ENCODE measurements around the gene BRCC3. TPM values are rescaled to one million over a fixed set of nuclear protein-coding genes. Genes with fewer than 3 reads are reported as not detected.

Gene BRCC3
- total RNA-seq, 2 experiments from 2014 or later: 41.2 to 41.7 TPM

GRCh38 chrX:155052738-155053498 is 18.4 kb upstream of the BRCC3 start:
- peaks cover 36% of the 10 kb centered on the region for H3K4me1 Mint-ChIP-seq
- H3K9me3 Mint-ChIP-seq: no peaks in the 10 kb centered on the region
- H3K4me3 Mint-ChIP-seq: no peak overlapping the region
- H3K27me3 Mint-ChIP-seq: no peaks in the 10 kb centered on the region
- peaks cover 24% of the 10 kb centered on the region for H3K36me3 Mint-ChIP-seq
- DNase-seq: no peak
- H3K27ac Mint-ChIP-seq: no peak overlapping the region

GRCh38 chrX:155053656-155054055 is 17.7 kb upstream of the BRCC3 start:
- H3K36me3 Mint-ChIP-seq: peaks cover 21% of the 10 kb centered on the region
- H3K9me3 Mint-ChIP-seq: no peaks in the 10 kb centered on the region
- peak overlapping the region; percentile 36 for H3K27ac Mint-ChIP-seq
- H3K27me3 Mint-ChIP-seq: no peaks in the 10 kb centered on the region
- no peak overlapping the region for H3K4me3 Mint-ChIP-seq
- H3K4me1 Mint-ChIP-seq: peaks cover 34% of the 10 kb centered on the region
- no peak for DNase-seq

GRCh38 chrX:155054255-155054654 is 17.1 kb upstream of the BRCC3 start:
- DNase-seq: no peak
- H3K36me3 Mint-ChIP-seq: peaks cover 18% of the 10 kb centered on the region
- H3K9me3 Mint-ChIP-seq: no peaks in the 10 kb centered on the region
- H3K4me1 Mint-ChIP-seq: peaks cover 29% of the 10 kb centered on the region
- H3K27ac Mint-ChIP-seq: no peak overlapping the region
- no peaks in the 10 kb centered on the region for H3K27me3 Mint-ChIP-seq
- no peak overlapping the region for H3K4me3 Mint-ChIP-seq

- peaks cover 14% of the 10 kb centered on the region for H3K36me3 Mint-ChIP-seq
- H3K9me3 Mint-ChIP-seq: no peaks in the 10 kb centered on the region
- no peak overlapping the region for H3K4me3 Mint-ChIP-seq
- no peak overlapping the region for H3K27ac Mint-ChIP-seq
- peaks cover 19% of the 10 kb centered on the region for H3K4me1 Mint-ChIP-seq
- no peaks in the 10 kb centered on the region for H3K27me3 Mint-ChIP-seq
- DNase-seq: no peak
Observed at GRCh38 chrX:155055494-155055893, 15.8 kb upstream of the BRCC3 start.

- H3K36me3 Mint-ChIP-seq: peaks cover 12% of the 10 kb centered on the region
- H3K27me3 Mint-ChIP-seq: no peaks in the 10 kb centered on the region
- peak overlapping the region; percentile 15 for H3K27ac Mint-ChIP-seq
- no peak overlapping the region for H3K4me3 Mint-ChIP-seq
- no peaks in the 10 kb centered on the region for H3K9me3 Mint-ChIP-seq
- no peak for DNase-seq
- H3K4me1 Mint-ChIP-seq: peaks cover 15% of the 10 kb centered on the region
Observed at GRCh38 chrX:155056471-155056870, 14.8 kb upstream of the BRCC3 start.

GRCh38 chrX:155056877-155057792 is 14.2 kb upstream of the BRCC3 start:
- Mint-ChIP-seq H3K9me3 (no peaks in the 10 kb centered on the region), H3K27ac (no peak overlapping the region), H3K4me3 (peak overlapping the region; percentile 52), H3K4me1 (peaks cover 13% of the 10 kb centered on the region), H3K27me3 (no peaks in the 10 kb centered on the region), H3K36me3 (peaks cover 7% of the 10 kb centered on the region)
- peak; percentile 10 for DNase-seq

- no peak for DNase-seq
- Mint-ChIP-seq H3K27me3 (no peaks in the 10 kb centered on the region), H3K9me3 (no peaks in the 10 kb centered on the region), H3K36me3 (no peaks in the 10 kb centered on the region), H3K27ac (no peak overlapping the region), H3K4me3 (no peak overlapping the region), H3K4me1 (peaks cover 10% of the 10 kb centered on the region)
Observed at GRCh38 chrX:155061760-155062159, 9.5 kb upstream of the BRCC3 start.

GRCh38 chrX:155065035-155065734 is 6.1 kb upstream of the BRCC3 start:
- no peak for DNase-seq
- Mint-ChIP-seq H3K4me1 (peaks cover 17% of the 10 kb centered on the region), H3K9me3 (no peaks in the 10 kb centered on the region), H3K27ac (no peak overlapping the region), H3K27me3 (no peaks in the 10 kb centered on the region), H3K36me3 (peaks cover 2% of the 10 kb centered on the region), H3K4me3 (no peak overlapping the region)

DNA sequence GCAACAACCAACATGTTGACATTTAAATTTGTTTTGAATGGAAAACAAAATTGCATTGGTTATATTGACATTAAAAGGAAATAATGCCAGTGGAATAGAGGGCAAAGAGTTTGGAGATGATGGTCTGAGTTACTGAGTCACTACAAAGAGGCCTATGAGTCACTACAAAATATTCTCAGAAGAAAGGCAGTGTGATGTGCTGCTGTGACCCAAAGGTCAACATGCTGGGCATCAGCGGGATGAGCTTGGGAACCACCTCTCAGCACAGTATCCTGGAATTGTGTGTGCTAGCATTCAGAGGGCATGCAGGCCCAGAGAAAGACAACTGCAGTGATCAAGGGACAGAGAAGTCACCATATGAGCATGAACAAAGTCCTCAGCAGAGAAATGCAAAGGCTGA is 3.1 kb upstream of the BRCC3 start:
- Mint-ChIP-seq H3K36me3 (peaks cover 9% of the 10 kb centered on the region), H3K9me3 (no peaks in the 10 kb centered on the region), H3K27ac (peak overlapping the region; percentile 67), H3K4me1 (peaks cover 23% of the 10 kb centered on the region), H3K4me3 (peak overlapping the region; percentile 51), H3K27me3 (no peaks in the 10 kb centered on the region)
- DNase-seq: no peak

- no peak for DNase-seq
- Mint-ChIP-seq H3K4me1 (peaks cover 34% of the 10 kb centered on the region), H3K9me3 (no peaks in the 10 kb centered on the region), H3K27me3 (no peaks in the 10 kb centered on the region), H3K27ac (no peak overlapping the region), H3K4me3 (peak overlapping the region; percentile 80), H3K36me3 (peaks cover 20% of the 10 kb centered on the region)
Observed at GRCh38 chrX:155069414-155069813, 1.9 kb upstream of the BRCC3 start.

- H3K27ac Mint-ChIP-seq: peak overlapping the region; percentile 89
- H3K4me1 Mint-ChIP-seq: peaks cover 35% of the 10 kb centered on the region
- no peaks in the 10 kb centered on the region for H3K27me3 Mint-ChIP-seq
- no peaks in the 10 kb centered on the region for H3K9me3 Mint-ChIP-seq
- H3K36me3 Mint-ChIP-seq: peaks cover 20% of the 10 kb centered on the region
- no peak for DNase-seq
- H3K4me3 Mint-ChIP-seq: peak overlapping the region; percentile 80
Observed at GRCh38 chrX:155070038-155070437, 1.3 kb upstream of the BRCC3 start.

GRCh38 chrX:155070663-155070974 is 689 bp upstream of the BRCC3 start:
- peak overlapping the region; percentile 89 for H3K27ac Mint-ChIP-seq

GRCh38 chrX:155071694-155072280 is 479 bp downstream of the BRCC3 start:
- no peak for DNase-seq
- peak overlapping the region; percentile 92 for H3K4me3 Mint-ChIP-seq
- peaks cover 28% of the 10 kb centered on the region for H3K36me3 Mint-ChIP-seq
- H3K4me1 Mint-ChIP-seq: peaks cover 35% of the 10 kb centered on the region
- H3K27me3 Mint-ChIP-seq: no peaks in the 10 kb centered on the region
- H3K27ac Mint-ChIP-seq: peak overlapping the region; percentile 94
- H3K9me3 Mint-ChIP-seq: no peaks in the 10 kb centered on the region

More at GRCh38 chrX:155070663-155070974, 689 bp upstream of the BRCC3 start:
- Mint-ChIP-seq H3K36me3 (peaks cover 24% of the 10 kb centered on the region), H3K4me1 (peaks cover 35% of the 10 kb centered on the region), H3K27me3 (no peaks in the 10 kb centered on the region), H3K4me3 (peak overlapping the region; percentile 80), H3K9me3 (no peaks in the 10 kb centered on the region)
- DNase-seq: no peak

DNA sequence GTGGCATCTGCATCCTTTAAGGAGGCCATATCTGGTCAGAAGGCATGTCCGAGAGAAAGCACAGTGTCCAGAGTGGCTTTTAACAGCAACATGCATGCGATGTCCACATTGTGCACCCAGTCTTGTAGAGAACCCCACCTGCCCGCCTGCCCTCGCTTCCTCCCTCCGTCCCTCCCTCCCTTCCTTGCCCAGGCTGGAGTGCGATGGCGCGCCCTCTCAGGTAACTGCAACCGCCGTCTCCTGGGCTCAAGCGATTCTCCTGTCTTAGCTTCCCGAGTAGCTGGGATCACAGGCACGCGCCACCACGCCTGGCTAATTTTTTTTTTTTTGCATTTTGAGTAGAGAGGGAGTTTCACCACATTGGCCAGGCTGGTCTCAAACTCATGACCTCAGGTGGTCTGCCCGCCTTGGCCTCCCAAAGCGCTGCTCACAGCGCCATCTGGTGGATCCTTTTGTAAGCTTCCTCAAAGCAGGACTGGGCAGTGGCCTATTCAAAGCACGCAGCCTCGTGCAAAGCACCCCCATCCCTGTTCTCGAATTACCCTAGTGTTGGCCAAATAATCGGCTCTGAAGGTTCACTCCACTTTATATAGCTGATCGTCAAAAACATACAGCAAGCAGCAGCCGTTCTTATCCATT is 15.0 kb downstream of the BRCC3 start:
- H3K9me3 Mint-ChIP-seq: no peaks in the 10 kb centered on the region
- DNase-seq: peak; percentile 43
- no peak overlapping the region for H3K4me3 Mint-ChIP-seq
- H3K27me3 Mint-ChIP-seq: no peaks in the 10 kb centered on the region
- peaks cover 4% of the 10 kb centered on the region for H3K36me3 Mint-ChIP-seq
- H3K27ac Mint-ChIP-seq: no peak overlapping the region
- H3K4me1 Mint-ChIP-seq: peaks cover 3% of the 10 kb centered on the region
